ENCODE results near the gene PHF3.

PHF3 gene

GRCh38 chr6:63643862-63644261 is 8.3 kb downstream of the PHF3 start:
- DNase-seq (ENCODE audit: low read depth in 2 of 2), result no peak

GRCh38 chr6:63644668-63645326 is 9.2 kb downstream of the PHF3 start:
- DNase-seq (ENCODE audit: low read depth in 2 of 2), result no peak

GRCh38 chr6:63649269-63649668 is 13.7 kb downstream of the PHF3 start:
- no peak for DNase-seq (ENCODE audit: low read depth in 2 of 2)

GRCh38 chr6:63649847-63650265 is 14.3 kb downstream of the PHF3 start:
- DNase-seq (ENCODE audit: low read depth in 2 of 2), result no peak

GRCh38 chr6:63652980-63653379 is 17.4 kb downstream of the PHF3 start:
- DNase-seq (ENCODE audit: low read depth in 2 of 2), result no peak

GRCh38 chr6:63660757-63661156 is 25.2 kb downstream of the PHF3 start:
- DNase-seq (ENCODE audit: low read depth in 2 of 2), result no peak

GRCh38 chr6:63661769-63662168 is 26.2 kb downstream of the PHF3 start:
- no peak for DNase-seq (ENCODE audit: low read depth in 2 of 2)

- DNase-seq (ENCODE audit: low read depth in 2 of 2), result no peak
Observed at GRCh38 chr6:63663147-63663955, 27.7 kb downstream of the PHF3 start.

GRCh38 chr6:63663956-63664281 is 28.3 kb downstream of the PHF3 start:
- DNase-seq (ENCODE audit: low read depth in 2 of 2), result no peak

GRCh38 chr6:63671098-63671754 is 35.6 kb downstream of the PHF3 start:
- no peak for DNase-seq (ENCODE audit: low read depth in 2 of 2)

- no peak for DNase-seq (ENCODE audit: low read depth in 2 of 2)
Observed at GRCh38 chr6:63672582-63673129, 37.1 kb downstream of the PHF3 start.

GRCh38 chr6:63673692-63674091 is 38.1 kb downstream of the PHF3 start:
- no peak for DNase-seq (ENCODE audit: low read depth in 2 of 2)

GRCh38 chr6:63674635-63675034 is 39.0 kb downstream of the PHF3 start:
- no peak for DNase-seq (ENCODE audit: low read depth in 2 of 2)

GRCh38 chr6:63675138-63675537 is 39.5 kb downstream of the PHF3 start:
- DNase-seq (ENCODE audit: low read depth in 2 of 2), result no peak

- no peak for DNase-seq (ENCODE audit: low read depth in 2 of 2)
Observed at GRCh38 chr6:63676412-63677114, 41.0 kb downstream of the PHF3 start.

GRCh38 chr6:63677282-63677681 is 41.7 kb downstream of the PHF3 start:
- DNase-seq (ENCODE audit: low read depth in 2 of 2), result no peak

- no peak for DNase-seq (ENCODE audit: low read depth in 2 of 2)
Observed at GRCh38 chr6:63683071-63683603, 47.5 kb downstream of the PHF3 start.

- no peak for DNase-seq (ENCODE audit: low read depth in 2 of 2)
Observed at GRCh38 chr6:63685446-63686379, 50.1 kb downstream of the PHF3 start.

- no peak for DNase-seq (ENCODE audit: low read depth in 2 of 2)
Observed at GRCh38 chr6:63689421-63689820, 53.8 kb downstream of the PHF3 start.

- no peak for DNase-seq (ENCODE audit: low read depth in 2 of 2)
Observed at GRCh38 chr6:63690221-63690620, 54.6 kb downstream of the PHF3 start.

GRCh38 chr6:63705707-63706106 is 70.1 kb downstream of the PHF3 start:
- no peak for DNase-seq (ENCODE audit: low read depth in 2 of 2)

Measured in stimulated activated CD4-positive, alpha-beta T cell treated with anti-CD3 and anti-CD28 coated beads, Interleukin-1b, Interleukin-23, amount 100 ng/mL, for 1 hour (primary cell).